Measurements from ENCODE around the gene KLHL35. TPM values are rescaled to one million over a fixed set of nuclear protein-coding genes. Genes with fewer than 3 reads are reported as not detected.

KLHL35 gene
- total and polyA plus RNA-seq, 2 donors (not counting 1 experiment from before 2014, with no cell fraction given), result 0.42 to 1.3 TPM

DNA sequence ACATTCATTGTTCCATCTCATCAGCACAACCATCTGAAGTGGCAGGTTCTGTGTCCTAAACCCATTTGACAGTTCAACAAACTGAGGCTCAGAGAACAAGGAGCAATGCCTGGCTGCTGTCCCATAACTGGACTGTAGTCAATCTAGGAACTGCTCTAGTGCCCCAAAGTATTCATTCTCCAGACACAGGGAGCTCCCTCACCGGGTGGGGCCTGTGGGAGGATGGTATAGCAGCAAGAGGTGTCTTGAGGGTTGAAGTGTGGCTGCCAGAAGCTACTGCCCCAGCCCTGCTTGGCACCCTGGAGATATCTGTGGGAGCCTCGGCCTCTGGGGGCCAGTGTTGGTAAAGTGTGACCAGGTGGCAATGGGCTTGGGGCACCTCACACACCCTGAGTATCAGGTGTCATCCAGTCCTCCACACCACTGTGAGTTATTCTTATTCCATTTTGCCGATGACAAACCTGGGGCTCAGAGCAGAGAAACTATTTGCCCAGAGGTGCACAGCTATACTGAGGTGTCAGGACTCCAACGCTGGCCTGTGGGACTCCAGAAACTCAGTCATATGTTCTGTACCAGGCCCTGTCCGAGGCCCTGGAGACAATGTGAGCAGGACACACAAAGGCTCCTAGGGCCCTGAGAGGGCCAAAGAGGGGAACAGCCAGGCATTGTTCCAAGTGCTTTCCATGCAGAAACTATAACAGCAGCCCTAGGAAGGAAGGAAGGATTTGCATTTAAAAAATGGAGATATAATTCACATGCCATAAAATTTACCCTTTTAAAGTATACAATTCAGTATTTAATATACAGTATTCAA is 46.0 kb upstream of the KLHL35 start:
- Histone ChIP-seq H3K36me3 (ENCODE audit: control insufficient read depth, insufficient read depth, low read length) (no peaks in the 10 kb centered on the region), H3K4me2 (ENCODE audit: extremely low read depth, insufficient read depth, low read length) (no peak overlapping the region), H3K27me3 (ENCODE audit: control insufficient read depth, insufficient read depth, low read length) (no peaks in the 10 kb centered on the region), H3K9me3 (ENCODE audit: control insufficient read depth, insufficient read depth, low read depth, low read length) (no peaks in the 10 kb centered on the region), H3K4me3 (replicated peaks in 1 of 4; ENCODE audit: control extremely low read depth in 1 of 4, insufficient read depth in 1 of 4, low read depth in 3 of 4, low read length in 4 of 4) (no peak overlapping the region), H4K20me1 (ENCODE audit: control insufficient read depth, extremely low read depth, insufficient read depth, low read length) (no peaks in the 10 kb centered on the region), H3K9ac (ENCODE audit: insufficient read depth, low read length) (no peak overlapping the region), H3K27ac (ENCODE audit: insufficient read depth, low read length) (no peak overlapping the region), H3K79me2 (ENCODE audit: control insufficient read depth, insufficient read depth, low read length) (no peaks in the 10 kb centered on the region), H2AFZ (ENCODE audit: low read length) (no peak overlapping the region), H3K4me1 (ENCODE audit: control insufficient read depth, extremely low read depth, insufficient read depth, low read length) (peaks cover 15% of the 10 kb centered on the region)
- DNase-seq (ENCODE audit: low read depth in 2 of 2), result no peak
- no peak for TF ChIP-seq EZH2 (IDR thresholded peaks at IDR 0.05; ENCODE audit: low read length, missing control alignments)
- TF ChIP-seq, protein P1, sequence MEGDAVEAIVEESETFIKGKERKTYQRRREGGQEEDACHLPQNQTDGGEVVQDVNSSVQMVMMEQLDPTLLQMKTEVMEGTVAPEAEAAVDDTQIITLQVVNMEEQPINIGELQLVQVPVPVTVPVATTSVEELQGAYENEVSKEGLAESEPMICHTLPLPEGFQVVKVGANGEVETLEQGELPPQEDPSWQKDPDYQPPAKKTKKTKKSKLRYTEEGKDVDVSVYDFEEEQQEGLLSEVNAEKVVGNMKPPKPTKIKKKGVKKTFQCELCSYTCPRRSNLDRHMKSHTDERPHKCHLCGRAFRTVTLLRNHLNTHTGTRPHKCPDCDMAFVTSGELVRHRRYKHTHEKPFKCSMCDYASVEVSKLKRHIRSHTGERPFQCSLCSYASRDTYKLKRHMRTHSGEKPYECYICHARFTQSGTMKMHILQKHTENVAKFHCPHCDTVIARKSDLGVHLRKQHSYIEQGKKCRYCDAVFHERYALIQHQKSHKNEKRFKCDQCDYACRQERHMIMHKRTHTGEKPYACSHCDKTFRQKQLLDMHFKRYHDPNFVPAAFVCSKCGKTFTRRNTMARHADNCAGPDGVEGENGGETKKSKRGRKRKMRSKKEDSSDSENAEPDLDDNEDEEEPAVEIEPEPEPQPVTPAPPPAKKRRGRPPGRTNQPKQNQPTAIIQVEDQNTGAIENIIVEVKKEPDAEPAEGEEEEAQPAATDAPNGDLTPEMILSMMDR (conservative IDR thresholded peaks at IDR 0.05 in 1 of 2, IDR thresholded peaks at IDR 0.05 in 1 of 2; ENCODE audit: low read depth in 1 of 2, low read length in 2 of 2), result no peak

DNA sequence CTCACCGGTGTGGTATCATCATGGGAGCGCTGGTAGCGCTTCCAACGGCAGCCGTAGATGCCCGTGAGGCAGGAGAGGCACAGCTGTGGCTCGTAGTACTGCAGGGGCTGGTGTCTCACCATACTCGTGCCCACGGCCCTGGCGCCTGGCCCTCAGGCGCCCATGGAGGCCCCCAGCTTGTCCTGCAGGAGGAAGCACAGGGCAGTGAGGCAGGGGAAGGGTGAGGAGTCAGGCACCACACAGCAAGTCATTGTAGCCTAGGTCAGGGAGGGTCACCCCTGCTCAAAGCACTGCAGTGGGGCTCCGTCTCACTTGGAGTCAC is 44.6 kb upstream of the KLHL35 start:
- Histone ChIP-seq H3K36me3 (ENCODE audit: control insufficient read depth, insufficient read depth, low read length) (no peaks in the 10 kb centered on the region), H3K4me1 (ENCODE audit: control insufficient read depth, extremely low read depth, insufficient read depth, low read length) (peaks cover 15% of the 10 kb centered on the region), H2AFZ (ENCODE audit: low read length) (no peak overlapping the region), H3K79me2 (ENCODE audit: control insufficient read depth, insufficient read depth, low read length) (no peaks in the 10 kb centered on the region), H3K4me2 (ENCODE audit: extremely low read depth, insufficient read depth, low read length) (no peak overlapping the region), H3K4me3 (replicated peaks in 1 of 4; ENCODE audit: control extremely low read depth in 1 of 4, insufficient read depth in 1 of 4, low read depth in 3 of 4, low read length in 4 of 4) (no peak overlapping the region), H3K27ac (ENCODE audit: insufficient read depth, low read length) (no peak overlapping the region), H3K27me3 (ENCODE audit: control insufficient read depth, insufficient read depth, low read length) (no peaks in the 10 kb centered on the region), H3K9ac (ENCODE audit: insufficient read depth, low read length) (no peak overlapping the region), H3K9me3 (ENCODE audit: control insufficient read depth, insufficient read depth, low read depth, low read length) (no peaks in the 10 kb centered on the region), H4K20me1 (ENCODE audit: control insufficient read depth, extremely low read depth, insufficient read depth, low read length) (no peaks in the 10 kb centered on the region)
- TF ChIP-seq, protein P1 (conservative IDR thresholded peaks at IDR 0.05 in 1 of 2, IDR thresholded peaks at IDR 0.05 in 1 of 2; ENCODE audit: low read depth in 1 of 2, low read length in 2 of 2), result no peak
- no peak for TF ChIP-seq EZH2 (IDR thresholded peaks at IDR 0.05; ENCODE audit: low read length, missing control alignments)
- no peak for DNase-seq (ENCODE audit: low read depth in 2 of 2)

DNA sequence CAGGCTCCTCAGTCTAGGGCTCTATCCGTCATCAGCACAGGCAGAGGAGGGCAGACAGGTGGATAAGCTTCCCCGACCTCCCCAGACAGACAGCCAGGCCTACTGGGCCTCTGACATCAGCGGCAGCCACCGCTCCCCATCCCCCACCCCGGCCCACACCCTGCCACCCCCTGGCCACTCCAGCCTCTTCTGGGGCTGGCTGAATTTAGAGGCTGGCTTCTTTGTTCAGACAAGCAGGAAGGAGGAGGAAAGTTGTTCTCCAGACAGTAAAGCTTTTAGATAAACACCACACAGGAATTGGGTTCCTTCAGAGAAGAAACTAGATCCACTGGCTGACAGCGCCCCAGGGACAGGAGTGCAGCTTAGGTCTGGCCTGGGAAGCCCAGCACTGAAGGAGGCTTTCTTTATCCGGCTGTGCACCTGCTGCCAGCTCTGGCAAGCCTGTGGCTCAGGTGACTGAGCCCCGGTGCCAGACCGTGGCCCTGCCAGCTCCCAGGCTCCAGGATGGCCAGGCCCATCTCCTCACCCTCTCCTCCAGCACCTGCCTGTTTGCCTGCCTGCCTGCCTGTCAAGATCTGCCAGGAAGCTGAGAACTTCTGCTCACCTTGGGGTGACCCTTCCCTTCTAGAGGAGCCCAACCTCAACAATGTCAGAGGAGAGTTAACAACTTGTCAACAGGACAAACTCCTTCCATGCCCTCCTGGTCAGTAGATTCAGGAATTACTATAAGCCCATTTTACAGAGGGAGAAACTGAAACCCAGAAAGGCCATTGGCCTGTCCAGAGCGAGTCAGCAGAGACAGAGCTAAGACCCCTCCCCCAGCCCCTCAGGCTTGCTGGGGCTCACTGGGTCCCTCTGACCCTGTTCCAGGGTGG is 44.0 kb upstream of the KLHL35 start:
- H3K9me3 ChIP-seq (ENCODE audit: control insufficient read depth, insufficient read depth, low read depth, low read length), result no peaks in the 10 kb centered on the region
- no peak for DNase-seq (ENCODE audit: low read depth in 2 of 2)
- peaks cover 15% of the 10 kb centered on the region for H3K4me1 ChIP-seq (ENCODE audit: control insufficient read depth, extremely low read depth, insufficient read depth, low read length)
- TF ChIP-seq, protein P1 (conservative IDR thresholded peaks at IDR 0.05 in 1 of 2, IDR thresholded peaks at IDR 0.05 in 1 of 2; ENCODE audit: low read depth in 1 of 2, low read length in 2 of 2), result no peak
- no peak for TF ChIP-seq EZH2 (IDR thresholded peaks at IDR 0.05; ENCODE audit: low read length, missing control alignments)
- no peak overlapping the region for H3K4me2 ChIP-seq (ENCODE audit: extremely low read depth, insufficient read depth, low read length)
- no peaks in the 10 kb centered on the region for H3K36me3 ChIP-seq (ENCODE audit: control insufficient read depth, insufficient read depth, low read length)
- no peaks in the 10 kb centered on the region for H4K20me1 ChIP-seq (ENCODE audit: control insufficient read depth, extremely low read depth, insufficient read depth, low read length)
- H2AFZ ChIP-seq (ENCODE audit: low read length), result no peak overlapping the region
- H3K4me3 ChIP-seq (replicated peaks in 1 of 4; ENCODE audit: control extremely low read depth in 1 of 4, insufficient read depth in 1 of 4, low read depth in 3 of 4, low read length in 4 of 4), result no peak overlapping the region
- no peak overlapping the region for H3K9ac ChIP-seq (ENCODE audit: insufficient read depth, low read length)
- H3K27ac ChIP-seq (ENCODE audit: insufficient read depth, low read length), result no peak overlapping the region
- H3K79me2 ChIP-seq (ENCODE audit: control insufficient read depth, insufficient read depth, low read length), result no peaks in the 10 kb centered on the region
- no peaks in the 10 kb centered on the region for H3K27me3 ChIP-seq (ENCODE audit: control insufficient read depth, insufficient read depth, low read length)
